GM19372 (cell line): ENCODE results near the gene OR51B5.
"Not testable (repeated sequence)": the region's sequence is repeated elsewhere in the genome, so short reads cannot be mapped to it uniquely, and the experiment has no call there.

Experiments used
- ATAC-seq: cut with Tn5 transposase; IDR thresholded peaks from one replicate; pipeline ENCODE4 v1.9.1; 2021; ENCODE audit warnings: mild to moderate bottlenecking, low read depth, moderate library complexity; ENCODE audit not compliant: unreplicated experiment

OR51B5 gene, protein sequence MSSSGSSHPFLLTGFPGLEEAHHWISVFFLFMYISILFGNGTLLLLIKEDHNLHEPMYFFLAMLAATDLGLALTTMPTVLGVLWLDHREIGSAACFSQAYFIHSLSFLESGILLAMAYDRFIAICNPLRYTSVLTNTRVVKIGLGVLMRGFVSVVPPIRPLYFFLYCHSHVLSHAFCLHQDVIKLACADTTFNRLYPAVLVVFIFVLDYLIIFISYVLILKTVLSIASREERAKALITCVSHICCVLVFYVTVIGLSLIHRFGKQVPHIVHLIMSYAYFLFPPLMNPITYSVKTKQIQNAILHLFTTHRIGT

GRCh38 chr11:5343474-5344335 lies at the start of gene OR51B5:
OR51B5 (minus strand) TSS chr11:5343524; CDS start chr11:5343524, 0 bp downstream.
- no peak for ATAC-seq

GRCh38 chr11:5390210-5390609 lies 46.9 kb upstream of the OR51B5 start:
- ATAC-seq: no peak

DNA sequence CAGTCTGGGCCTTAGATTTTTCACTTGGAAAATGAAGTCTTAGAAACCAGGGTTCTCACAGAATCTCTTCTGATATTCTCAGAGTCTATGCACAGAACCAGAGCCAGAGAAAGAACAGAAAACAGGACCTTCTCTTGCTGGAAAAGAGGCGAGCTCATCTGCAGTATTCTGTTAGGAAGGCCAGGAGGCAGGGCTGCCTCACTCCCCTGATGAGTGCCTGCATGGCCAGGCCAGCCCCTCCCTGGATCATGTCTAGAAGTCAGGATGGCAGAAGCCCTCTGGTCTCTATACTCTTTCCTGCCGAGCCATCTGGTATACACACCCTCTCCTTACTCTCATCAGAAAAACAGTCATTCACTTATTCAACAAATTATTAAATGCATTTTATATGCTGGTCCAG lies 41.0 kb upstream of the OR51B5 start:
- ATAC-seq: no peak

GRCh38 chr11:5383576-5383975 lies 40.3 kb upstream of the OR51B5 start, which contains the start of gene OR51M1:
OR51M1 (plus strand) TSS chr11:5383812; CDS start chr11:5389399, 5,587 bp downstream.
- no peak for ATAC-seq

DNA sequence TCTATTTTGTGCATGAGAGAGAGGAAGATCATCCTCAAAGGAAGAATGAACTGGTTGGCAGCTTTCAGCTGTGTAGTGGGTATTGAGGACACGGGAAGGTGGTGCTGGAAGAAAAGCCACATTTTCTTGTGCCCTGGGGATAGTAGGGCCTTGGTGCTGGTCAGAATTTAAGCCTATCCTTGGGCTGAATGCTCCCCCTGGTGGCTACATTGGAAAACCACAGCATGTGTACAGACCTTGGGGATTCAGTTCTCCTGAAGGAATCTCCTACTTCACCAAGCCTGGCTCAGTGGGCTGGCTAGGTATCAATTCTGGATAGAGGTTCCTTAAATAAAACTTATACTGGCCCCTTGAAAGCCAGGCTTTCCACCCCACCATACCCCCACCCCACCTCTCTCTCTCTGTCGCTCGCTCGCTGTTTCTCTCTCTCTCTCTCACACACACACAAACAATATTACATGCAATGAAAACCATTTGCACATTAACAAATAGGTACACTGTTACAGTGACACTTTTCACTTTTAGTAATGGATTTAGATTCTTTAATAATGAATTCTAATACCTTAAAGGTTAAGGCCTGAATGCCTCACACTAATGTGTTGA lies 37.5 kb upstream of the OR51B5 start:
- ATAC-seq: peak; percentile 94

DNA sequence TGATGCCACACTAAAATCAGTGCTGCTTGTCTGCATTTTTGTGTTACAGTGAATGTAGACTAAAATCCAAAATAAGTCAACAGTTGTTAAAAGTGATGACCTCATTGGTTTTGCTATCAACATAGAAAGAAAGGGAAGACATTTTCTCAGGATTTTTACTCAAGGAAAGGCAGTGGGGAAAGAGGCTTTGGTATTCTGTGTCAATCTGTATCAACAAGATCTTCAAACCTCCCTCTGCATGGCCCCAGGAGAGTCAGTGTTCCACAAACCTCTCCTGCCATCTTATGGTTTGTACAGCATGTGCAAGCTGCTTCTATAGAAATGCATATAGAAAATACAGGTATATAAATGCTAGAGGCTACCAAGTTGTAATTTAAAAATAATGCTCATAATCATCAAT lies 26.5 kb upstream of the OR51B5 start:
- ATAC-seq: peak; percentile 63

GRCh38 chr11:5368502-5369043 lies 25.2 kb upstream of the OR51B5 start:
- peak; percentile 53 for ATAC-seq

DNA sequence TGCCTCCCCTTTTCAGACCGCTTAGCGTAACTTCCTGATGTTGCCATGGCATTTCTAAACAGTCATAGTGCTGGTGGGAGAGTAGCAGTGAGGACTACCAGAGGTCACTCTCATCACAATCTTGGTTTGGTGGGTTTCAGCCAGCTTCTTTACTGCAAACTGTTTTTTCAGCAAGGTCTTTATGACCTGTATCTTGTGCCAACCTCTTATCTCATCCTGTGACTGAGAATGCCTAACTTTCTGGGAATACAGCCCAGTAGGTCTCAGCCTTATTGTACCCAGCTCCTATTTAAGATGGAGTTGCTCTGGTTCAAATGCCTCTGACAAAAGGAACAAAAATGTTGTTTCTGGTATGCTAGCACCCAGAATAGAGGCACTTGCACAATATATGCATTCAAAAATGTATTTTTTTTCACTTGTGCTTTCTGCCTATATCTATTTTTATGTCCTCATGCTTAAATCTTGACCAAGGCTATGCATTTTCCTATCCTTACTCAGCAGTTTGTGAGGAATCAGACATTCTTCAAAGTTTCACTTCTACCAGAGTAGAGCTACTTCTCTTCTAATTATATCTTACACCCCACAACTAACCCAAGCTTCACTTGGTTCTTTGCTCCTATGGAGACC lies 24.2 kb upstream of the OR51B5 start:
- ATAC-seq: no peak

DNA sequence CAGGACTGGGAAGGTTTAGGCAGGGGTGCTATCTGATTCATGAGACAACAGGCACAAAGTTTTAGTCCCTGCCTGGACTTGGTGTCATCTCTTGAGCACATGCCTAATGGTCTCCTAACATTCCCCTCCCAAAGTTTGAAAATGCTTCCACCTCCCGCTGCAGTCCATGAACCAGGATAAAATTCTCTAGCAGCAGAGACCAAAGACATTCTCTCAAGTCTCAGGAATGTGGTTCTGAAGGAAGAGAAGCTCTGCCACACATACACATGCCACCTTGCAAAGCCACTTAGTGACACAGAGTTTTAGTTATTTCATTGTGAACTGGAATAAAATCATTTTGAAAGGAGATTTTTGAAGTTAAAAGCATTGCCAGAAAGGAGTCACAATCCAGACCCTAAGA lies 23.5 kb upstream of the OR51B5 start:
- no peak for ATAC-seq

DNA sequence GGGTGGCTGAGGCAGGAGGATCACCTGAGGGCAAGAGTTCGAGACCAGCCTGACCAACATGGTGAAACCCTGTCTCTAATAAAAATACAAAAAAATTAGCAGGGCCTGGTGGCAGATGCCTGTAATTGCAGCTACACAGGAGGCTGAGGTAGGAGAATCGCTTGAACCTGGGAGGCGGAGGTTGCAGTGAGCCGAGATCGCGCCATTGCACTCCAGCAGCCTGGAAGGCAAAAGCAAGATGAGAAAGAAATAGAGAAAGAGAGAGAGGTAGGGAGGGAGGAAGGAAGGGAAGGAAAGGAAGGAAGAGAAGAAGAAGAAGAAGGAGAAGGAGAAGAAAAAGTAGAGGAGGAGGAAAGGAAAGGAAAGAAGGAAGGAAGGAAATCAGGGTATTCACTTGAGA lies 23.0 kb upstream of the OR51B5 start:
- not testable (repeated sequence) for ATAC-seq

GRCh38 chr11:5364214-5364613 lies 20.9 kb upstream of the OR51B5 start:
- ATAC-seq: no peak

GRCh38 chr11:5363679-5364078 lies 20.4 kb upstream of the OR51B5 start:
- no peak for ATAC-seq

DNA sequence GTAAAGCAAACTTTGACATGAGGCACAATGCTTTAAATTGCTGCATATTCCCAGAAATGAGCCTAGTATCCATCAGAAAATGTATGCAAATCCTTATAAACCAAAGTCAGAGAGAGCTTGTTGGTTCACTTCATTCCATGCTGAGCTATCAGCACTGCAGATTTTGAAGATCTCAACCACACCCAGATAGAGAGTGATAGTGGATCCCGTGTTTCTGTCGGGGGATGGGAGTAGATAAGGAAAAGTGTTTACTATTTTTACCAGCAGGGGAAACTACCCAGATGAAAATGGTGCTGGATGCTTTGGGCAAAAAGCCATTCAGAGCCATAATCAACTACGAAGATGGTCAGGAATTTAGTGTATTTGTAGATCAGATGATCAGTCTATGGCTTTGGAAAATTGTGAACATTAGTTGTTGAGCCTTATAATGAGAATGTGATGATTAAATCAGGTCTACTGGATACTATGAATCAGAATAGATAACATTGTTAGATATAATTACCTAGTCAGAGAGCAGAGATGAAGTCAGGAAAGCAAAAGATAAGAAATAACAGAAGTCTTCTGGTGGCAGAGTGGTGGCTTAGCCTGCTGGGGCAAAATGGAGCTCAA lies 18.8 kb upstream of the OR51B5 start:
- ATAC-seq: no peak

- not testable (repeated sequence) for ATAC-seq
These were observed 12.7 kb upstream of the OR51B5 start for GRCh38 chr11:5356031-5356430.

- ATAC-seq: no peak
These were observed 7.9 kb upstream of the OR51B5 start, which contains the start of gene OR51B6 for GRCh38 chr11:5351208-5351607. OR51B6 (plus strand) TSS chr11:5351508; CDS start chr11:5351508, 0 bp downstream.

GRCh38 chr11:5349550-5349949 lies 6.2 kb upstream of the OR51B5 start:
- no peak for ATAC-seq

- ATAC-seq: no peak
These were observed 5.3 kb upstream of the OR51B5 start for GRCh38 chr11:5348551-5349194.

DNA sequence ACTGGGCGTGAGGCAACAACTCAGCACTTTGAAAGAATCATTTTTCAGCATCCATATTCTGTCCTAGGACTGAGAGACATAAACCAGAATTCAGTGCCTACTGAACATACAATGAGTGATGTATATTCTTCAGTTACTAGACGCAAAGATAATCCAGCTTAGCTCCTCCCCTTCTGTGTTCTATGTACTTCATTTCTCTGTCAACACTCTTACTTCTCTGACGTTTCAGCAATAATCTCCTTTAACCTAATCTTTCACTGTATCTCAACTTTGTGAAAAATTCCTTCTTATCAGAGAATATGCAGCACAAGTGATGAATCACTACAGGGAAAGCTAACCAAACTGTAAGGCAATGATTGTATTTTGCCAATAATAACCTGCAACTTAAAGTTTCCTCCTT lies 2.5 kb upstream of the OR51B5 start:
- ATAC-seq: no peak

- ATAC-seq: peak; percentile 66
These were observed 3.5 kb downstream of the OR51B5 start for GRCh38 chr11:5339771-5340322.
